Lower leg skin (tissue), 3 donors: Measurements from ENCODE around the gene STX18.

Source experiments
- CTCF ChIP-seq, 3 donors: fragments of 450-650 bp; IDR thresholded peaks; one replicate each; pipeline ENCODE4 v1.5.1; 2016; ENCODE audit warnings: antibody characterized with exemption in 3 of 3, mild to moderate bottlenecking in 3 of 3, moderate library complexity in 2 of 3
- POLR2A ChIP-seq, 2 donors: fragments of 450-650 bp; IDR thresholded peaks; one replicate each; pipeline ENCODE4 v1.6.1; 2016 to 2017; ENCODE audit warnings: antibody characterized with exemption in 2 of 2, mild to moderate bottlenecking in 1 of 2, moderate library complexity in 1 of 2

GRCh38 chr4:4398430-4398829 lies 143.4 kb downstream of the STX18 start:
- TF ChIP-seq CTCF (IDR thresholded peaks at IDR 0.05), result no peak
- no peak for TF ChIP-seq POLR2A (IDR thresholded peaks at IDR 0.05)
